ENCODE results near the gene CHST8. TPM values are rescaled to one million over a fixed set of nuclear protein-coding genes. Genes with fewer than 3 reads are reported as not detected.

CHST8 gene
- total RNA-seq, 1 experiment from 2014 or later, result not detected

DNA sequence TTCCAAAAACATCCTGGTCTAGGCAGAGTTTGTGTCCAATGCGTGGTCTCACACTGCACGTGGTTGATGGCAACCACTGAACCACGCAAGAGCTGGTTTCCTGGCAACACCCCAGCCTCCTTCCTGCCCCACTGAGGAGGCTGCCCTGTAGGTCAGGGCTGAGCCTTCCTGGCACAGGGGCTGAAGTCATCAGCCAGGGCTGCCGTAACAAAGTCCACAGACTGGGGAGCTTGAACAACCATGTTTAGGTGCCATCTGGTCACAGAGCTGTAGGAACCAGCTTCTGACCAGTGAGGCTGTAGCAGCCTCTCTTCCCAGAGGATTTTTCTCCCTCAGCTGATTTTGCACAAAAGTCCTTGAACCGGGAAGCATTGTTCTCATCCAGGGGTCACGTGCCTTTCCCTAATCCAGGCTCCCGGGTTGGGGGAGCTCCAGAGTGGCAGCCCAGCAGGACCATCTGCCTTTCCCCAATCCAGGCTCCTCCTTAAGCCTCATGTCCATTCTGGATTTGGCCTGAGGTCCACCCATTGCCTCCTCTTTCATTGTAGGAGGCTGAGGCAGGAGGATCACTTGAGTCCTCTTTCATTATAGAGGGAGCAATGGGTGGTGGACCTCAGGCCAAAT is 53.9 kb downstream of the CHST8 start:
- no peak overlapping the region for H3K4me3 ChIP-seq
- no peaks in the 10 kb centered on the region for H3K9me3 ChIP-seq
- no peak for DNase-seq
- H3K36me3 ChIP-seq, result no peaks in the 10 kb centered on the region
- peaks cover 9% of the 10 kb centered on the region for H3K27me3 ChIP-seq

DNA sequence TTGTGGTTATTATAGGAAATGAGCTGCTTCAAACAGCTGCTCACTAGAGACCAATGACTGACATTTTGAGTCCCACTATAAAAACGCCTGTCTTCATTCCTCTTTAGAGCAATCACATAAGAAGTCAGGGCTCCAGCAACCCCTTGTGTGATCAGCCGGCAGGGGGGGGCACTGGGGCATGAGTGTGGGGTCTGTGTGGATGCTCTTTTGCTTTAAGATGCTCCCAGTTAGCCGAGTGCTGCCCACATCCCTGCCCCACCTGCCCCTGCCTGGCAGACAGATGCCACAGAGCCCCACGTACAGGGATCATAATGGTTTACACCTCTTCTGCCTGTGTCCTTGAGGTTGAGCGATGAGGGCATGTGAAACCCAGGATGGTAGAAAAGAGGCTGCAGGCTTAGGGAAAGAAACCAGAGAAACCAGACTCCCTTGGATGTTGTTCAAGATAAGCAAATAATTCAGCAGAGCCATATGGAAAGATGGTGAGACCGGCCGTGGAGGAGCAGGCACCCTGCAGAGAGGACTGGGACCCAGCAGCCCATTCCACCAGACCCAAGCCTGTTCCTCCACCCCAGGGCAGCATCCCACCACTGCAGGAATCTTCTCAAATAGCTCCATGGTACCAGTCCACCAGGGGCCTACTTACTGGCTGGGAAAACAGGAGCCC is 55.4 kb downstream of the CHST8 start:
- Histone ChIP-seq H3K27me3 (peaks cover 3% of the 10 kb centered on the region; the same call in 1 of the 2 replicates), H3K4me3 (no peak overlapping the region), H3K36me3 (no peaks in the 10 kb centered on the region), H3K9me3 (no peaks in the 10 kb centered on the region)
- no peak for DNase-seq

GRCh38 chr19:33677745-33678426 is 56.1 kb downstream of the CHST8 start:
- Histone ChIP-seq H3K9me3 (no peaks in the 10 kb centered on the region), H3K27me3 (peaks cover 5% of the 10 kb centered on the region; the same call in 1 of the 2 replicates)
- no peak for DNase-seq

DNA sequence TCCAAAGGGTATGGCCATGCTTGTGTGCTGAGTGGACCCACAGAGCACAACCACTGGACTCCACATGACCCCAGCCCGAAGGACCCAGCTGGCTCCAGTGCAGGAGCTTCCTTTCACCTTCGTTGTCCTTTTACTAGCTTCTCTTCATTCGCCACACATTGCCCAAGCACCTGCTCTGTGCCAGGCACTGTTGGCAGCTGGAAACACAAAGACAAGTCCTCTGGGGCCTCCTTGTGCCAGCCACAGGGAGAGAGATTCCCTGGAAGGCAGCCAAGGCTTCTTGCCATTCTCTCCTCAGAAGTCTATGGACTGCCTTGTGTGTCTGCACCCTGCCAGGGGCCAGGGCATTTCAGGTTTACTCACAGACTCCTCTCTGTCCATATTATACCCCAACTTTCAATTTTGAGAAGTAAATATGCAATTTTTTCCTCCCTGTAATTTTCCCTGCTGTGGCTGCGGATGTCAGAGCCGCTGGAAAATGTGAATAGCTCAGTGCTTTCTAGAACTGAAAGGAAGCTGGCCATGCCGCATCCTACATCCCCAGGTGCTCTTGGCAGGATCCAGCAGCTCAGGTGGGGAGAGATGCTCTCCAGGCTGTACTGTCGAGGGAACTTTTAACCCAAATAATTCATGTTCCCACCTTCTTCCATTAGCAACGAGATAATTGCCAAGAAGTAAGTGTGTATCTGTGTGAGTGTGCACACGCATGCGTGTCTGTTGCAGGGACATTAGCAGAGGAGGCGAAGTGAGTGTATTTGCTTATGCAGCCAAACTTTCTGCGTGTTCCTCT is 57.2 kb downstream of the CHST8 start:
- H3K9me3 ChIP-seq, result no peaks in the 10 kb centered on the region
- DNase-seq, result no peak
- H3K27me3 ChIP-seq, result peaks cover 6% of the 10 kb centered on the region
- no peaks in the 10 kb centered on the region for H3K36me3 ChIP-seq
- no peak overlapping the region for H3K4me3 ChIP-seq

More at GRCh38 chr19:33677745-33678426, 56.1 kb downstream of the CHST8 start:
- Histone ChIP-seq H3K4me3 (no peak overlapping the region), H3K36me3 (no peaks in the 10 kb centered on the region)

DNA sequence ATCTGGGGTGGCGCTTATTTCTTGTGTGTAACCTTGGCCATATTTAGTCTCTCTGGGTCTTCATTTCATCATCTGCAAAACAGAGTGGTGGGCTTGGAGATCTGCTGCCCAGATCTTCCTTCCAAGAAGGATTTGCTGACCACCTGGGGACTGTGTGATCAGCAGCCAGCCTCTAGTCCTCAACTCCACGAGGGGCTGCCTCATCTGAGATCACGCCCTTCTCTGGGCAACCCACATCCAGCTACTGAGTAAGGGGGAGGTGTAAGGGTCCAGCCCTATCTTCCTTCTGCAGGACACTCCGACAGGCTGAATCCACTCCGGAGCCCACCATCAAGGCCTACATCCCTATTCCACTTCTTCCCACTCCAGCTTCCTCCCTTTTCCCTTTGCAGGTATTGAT is 57.9 kb downstream of the CHST8 start:
- DNase-seq, result no peak
- H3K27me3 ChIP-seq, result peaks cover 13% of the 10 kb centered on the region
- H3K4me3 ChIP-seq, result no peak overlapping the region
- H3K36me3 ChIP-seq, result no peaks in the 10 kb centered on the region
- H3K9me3 ChIP-seq, result no peaks in the 10 kb centered on the region

DNA sequence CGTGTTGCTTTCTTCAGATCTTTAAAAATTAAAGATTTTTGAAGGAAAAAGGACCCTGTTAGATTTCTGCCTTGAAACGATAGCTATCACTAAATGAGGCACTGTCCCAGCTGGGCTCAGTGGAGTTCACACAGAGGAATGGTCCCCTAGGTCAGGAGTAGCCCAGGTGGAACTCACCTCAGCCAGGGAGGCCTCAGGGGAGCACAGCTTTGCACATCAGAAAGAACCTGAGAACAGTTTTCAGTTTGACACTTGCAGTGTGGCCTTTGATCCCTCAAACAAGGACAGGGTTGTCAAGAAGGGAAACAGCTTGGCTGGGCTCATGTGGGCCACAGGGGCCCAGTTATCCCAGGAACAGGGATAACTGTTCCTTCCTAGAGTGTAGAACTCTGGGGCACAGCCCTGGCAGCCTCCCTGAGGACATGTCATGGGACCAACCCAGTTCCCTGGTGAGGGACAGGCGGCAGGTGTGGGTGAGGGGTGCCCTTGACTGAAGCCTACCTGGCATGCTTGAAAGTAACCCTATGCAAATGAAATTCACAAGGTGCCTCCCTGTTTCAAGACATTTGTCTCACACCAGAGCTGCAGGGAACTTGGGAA is 59.4 kb downstream of the CHST8 start:
- Histone ChIP-seq H3K27me3 (peaks cover 22% of the 10 kb centered on the region), H3K36me3 (no peaks in the 10 kb centered on the region), H3K4me3 (no peak overlapping the region), H3K9me3 (no peaks in the 10 kb centered on the region)
- no peak for DNase-seq

GRCh38 chr19:33683881-33684537 is 62.3 kb downstream of the CHST8 start:
- H3K9me3 ChIP-seq, result no peaks in the 10 kb centered on the region
- H3K4me3 ChIP-seq, result no peak overlapping the region
- H3K27me3 ChIP-seq, result peaks cover 22% of the 10 kb centered on the region
- peak; percentile 58 for DNase-seq
- no peaks in the 10 kb centered on the region for H3K36me3 ChIP-seq

DNA sequence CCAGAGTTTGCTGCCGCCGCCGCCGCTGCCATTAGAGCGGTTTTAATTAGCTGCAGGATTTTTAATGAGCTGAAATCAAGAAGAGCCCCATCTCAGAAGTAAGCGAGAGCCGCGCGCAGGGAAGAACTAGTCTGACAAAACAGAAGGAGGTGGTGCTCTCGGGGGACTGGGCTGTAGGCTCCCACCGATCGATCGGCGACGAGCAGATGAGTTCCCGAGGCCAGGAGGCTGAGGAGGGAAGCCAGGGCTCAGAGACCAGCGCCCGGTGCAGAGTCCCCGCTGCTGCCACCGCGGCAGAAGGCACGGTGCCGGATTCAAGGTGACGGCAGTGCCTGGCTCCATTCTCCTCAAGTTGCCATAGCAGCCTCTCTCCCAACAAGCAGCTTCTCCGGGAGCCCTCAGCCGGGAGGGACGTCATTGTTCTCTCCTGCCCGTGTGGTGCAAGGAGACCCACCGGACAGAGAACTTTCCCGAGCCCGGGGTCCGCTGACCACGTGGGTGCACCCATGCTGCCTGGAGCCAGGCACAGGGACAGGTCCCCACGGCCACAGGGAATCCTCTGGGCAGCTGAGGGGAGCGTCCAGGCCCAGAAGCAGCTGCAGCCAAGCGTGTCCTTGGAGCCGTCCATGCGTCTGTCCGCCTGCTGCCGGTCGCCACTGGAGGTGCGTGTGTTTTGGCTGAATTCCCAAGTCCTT is 62.9 kb downstream of the CHST8 start:
- Histone ChIP-seq H3K4me3 (no peak overlapping the region), H3K36me3 (no peaks in the 10 kb centered on the region), H3K9me3 (no peaks in the 10 kb centered on the region), H3K27me3 (peaks cover 22% of the 10 kb centered on the region)
- DNase-seq, result no peak

DNA sequence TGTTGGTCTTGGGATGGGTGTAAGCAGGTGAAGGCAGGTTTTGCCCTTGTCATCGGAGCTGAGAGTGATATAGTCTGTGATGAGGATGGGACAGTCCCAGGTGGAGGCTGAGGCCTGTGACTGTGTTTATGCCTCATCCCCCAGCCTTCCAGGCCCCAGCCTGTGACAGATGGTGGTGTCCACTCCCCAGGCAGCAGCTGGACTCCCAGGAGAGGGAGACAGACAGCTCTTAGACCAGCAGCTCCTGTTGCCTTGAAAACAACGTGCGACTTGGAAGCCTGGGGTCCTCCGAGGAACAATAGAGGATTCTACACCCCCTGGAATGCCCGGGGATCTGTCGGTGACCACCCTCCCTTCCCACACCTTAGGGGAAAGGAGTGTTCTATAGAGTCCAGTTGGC is 63.8 kb downstream of the CHST8 start:
- peaks cover 22% of the 10 kb centered on the region for H3K27me3 ChIP-seq
- H3K9me3 ChIP-seq, result no peaks in the 10 kb centered on the region
- no peak for DNase-seq
- H3K4me3 ChIP-seq, result no peak overlapping the region
- H3K36me3 ChIP-seq, result no peaks in the 10 kb centered on the region

- no peaks in the 10 kb centered on the region for H3K36me3 ChIP-seq
- H3K9me3 ChIP-seq, result no peaks in the 10 kb centered on the region
- no peak overlapping the region for H3K4me3 ChIP-seq
- DNase-seq, result no peak
- H3K27me3 ChIP-seq, result peaks cover 22% of the 10 kb centered on the region
These were observed 64.5 kb downstream of the CHST8 start for GRCh38 chr19:33686262-33686661.

DNA sequence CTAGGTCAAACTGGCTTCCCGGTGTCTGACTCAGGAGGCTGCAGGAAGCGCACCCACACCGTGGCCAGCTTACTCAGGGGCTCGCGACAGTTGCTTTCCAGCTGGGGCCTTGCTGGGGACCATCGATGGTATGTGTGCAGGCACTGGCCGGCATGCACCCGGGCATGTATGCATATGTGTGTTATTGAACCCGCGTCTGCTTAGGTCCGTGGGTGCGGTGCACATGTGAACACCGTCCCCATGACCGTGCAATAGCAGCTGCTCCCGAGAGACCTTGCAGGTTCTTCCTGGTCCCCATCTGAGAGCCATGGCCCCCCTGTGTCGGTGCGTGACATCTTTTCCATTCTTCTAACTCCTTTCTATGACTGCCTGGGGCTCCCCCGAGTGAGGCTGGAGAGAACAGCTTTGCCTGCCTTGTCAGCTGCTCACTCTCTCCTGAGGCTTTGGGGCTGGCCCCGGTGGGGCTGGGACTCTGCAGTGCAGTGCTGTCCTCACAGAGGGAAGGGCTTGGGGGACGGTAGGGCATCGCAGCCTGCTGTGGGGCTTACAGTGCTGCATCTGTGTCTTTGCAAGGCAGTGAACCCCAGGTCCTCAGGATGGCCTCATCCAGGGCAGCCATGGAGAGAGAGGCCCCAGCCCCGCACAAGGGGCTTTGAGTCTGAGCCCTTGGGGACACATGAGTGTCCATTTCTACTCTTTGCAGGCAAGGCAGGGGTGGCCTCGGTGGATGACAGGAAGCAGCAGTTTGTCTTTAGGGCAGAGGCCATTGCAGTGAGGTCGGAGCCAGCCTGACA is 65.1 kb downstream of the CHST8 start:
- H3K36me3 ChIP-seq, result no peaks in the 10 kb centered on the region
- H3K9me3 ChIP-seq, result no peaks in the 10 kb centered on the region
- no peak for DNase-seq
- no peak overlapping the region for H3K4me3 ChIP-seq
- peaks cover 22% of the 10 kb centered on the region for H3K27me3 ChIP-seq

DNA sequence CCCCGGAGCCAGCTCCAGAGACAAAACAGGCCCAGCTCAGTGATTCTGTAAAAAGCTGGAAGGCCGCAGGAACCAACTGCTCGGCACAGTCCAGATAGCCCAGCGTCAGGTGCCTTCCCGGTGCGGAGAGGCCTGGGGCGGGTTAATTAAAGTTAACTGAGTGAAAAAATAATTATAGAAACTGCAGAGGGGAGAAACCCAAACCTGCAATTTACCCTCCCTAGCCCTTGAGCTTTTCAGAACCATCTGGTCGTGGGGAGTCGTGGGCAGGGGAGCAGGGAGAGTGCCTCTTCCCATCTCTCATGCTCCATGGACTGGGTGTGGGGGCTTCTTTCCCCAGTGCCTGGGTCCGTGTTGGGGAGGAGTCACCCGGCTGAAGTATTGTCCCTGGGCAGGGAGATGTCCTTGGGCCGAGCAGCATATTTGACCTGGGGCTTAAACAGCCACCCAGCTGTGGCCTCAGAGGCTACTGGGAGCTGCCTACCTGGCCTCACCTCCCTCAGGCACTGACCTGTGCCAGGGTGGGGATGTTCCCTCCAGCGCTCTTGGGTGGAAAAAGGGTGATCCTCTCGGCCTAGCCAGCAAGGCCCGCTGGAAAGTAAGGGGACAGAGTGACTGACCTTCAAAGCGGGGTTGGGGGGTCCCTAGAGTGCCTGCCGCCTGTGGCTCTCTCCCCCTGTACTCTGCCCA is 65.9 kb downstream of the CHST8 start:
- H3K36me3 ChIP-seq, result no peaks in the 10 kb centered on the region
- no peaks in the 10 kb centered on the region for H3K9me3 ChIP-seq
- H3K4me3 ChIP-seq, result no peak overlapping the region
- H3K27me3 ChIP-seq, result peaks cover 20% of the 10 kb centered on the region
- no peak for DNase-seq

DNA sequence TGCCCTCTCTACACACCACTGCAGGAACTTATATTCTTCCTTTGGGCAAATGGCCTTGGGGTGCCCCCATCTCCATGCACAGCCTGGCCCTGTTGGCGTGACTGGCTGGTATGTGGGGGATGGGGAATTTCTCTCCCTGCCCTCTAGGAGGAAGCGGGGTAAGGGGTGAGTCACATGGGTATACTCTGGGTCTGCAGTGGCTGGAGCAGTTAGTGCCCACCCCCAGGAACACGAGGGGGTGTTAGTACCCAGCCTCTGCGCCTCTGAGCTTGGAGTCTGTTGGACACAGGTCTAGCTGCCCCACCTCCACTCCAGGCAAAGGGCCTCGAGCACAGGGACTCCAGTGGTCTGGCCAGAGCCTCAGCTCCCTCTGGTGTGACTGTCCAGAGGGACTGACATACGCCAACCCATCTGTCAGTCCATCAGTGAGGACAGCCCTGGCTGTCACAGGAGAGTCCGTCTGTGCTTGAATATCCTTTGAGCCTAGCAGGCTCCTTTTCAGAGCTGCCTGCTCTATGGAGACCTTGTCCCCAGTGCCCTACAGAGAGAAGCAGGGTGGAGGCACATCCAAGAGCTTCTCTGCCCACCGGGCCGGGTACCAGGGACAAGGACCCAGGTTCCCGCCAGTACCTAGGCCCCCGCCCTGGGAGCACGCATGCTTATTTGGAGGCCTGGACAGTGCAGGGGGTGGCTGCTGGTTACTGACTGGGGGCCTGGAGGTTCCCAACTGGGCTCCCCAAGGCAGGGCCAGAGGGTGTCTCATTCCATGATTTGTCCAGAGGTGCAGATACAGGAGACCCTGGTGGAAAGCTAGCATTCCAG is 66.6 kb downstream of the CHST8 start:
- no peak for DNase-seq
- H3K36me3 ChIP-seq, result no peaks in the 10 kb centered on the region
- no peaks in the 10 kb centered on the region for H3K9me3 ChIP-seq
- no peak overlapping the region for H3K4me3 ChIP-seq
- peaks cover 20% of the 10 kb centered on the region for H3K27me3 ChIP-seq

All from MG63 (cell line).